Trophoblast cell (in vitro differentiated cells and primary cell): Measurements from ENCODE around the gene MAPK13.

ENCODE experiments used
- DNase-seq, 2 donors: peaks; one replicate each; pipeline ENCODE4 v3.0.0-alpha.2; 2016
- H2AFZ ChIP-seq: 2 replicates; pipeline ENCODE4 v1.6.1; 2013; ENCODE audit warnings: low read length, moderate library complexity, mild to moderate bottlenecking; ENCODE audit not compliant: insufficient read depth, poor library complexity
- H2AK5ac ChIP-seq: 2 replicates; pipeline ENCODE4 v1.6.1; 2013; ENCODE audit warnings: mild to moderate bottlenecking, low read length
- H2BK120ac ChIP-seq: 2 replicates; pipeline ENCODE4 v1.6.1; 2013; ENCODE audit warnings: low read length, mild to moderate bottlenecking, moderate library complexity; ENCODE audit not compliant: insufficient read depth, poor library complexity
- H2BK12ac ChIP-seq: 2 replicates; pipeline ENCODE4 v1.6.1; 2013; ENCODE audit warnings: mild to moderate bottlenecking, low read length, moderate library complexity
- H2BK5ac ChIP-seq: 2 replicates; pipeline ENCODE4 v1.6.1; 2013; ENCODE audit warnings: low read length, low read depth, moderate library complexity, mild to moderate bottlenecking; ENCODE audit not compliant: poor library complexity
- H3K14ac ChIP-seq: 2 replicates; pipeline ENCODE4 v1.6.1; 2013; ENCODE audit warnings: mild to moderate bottlenecking, low read length
- H3K18ac ChIP-seq: 2 replicates; pipeline ENCODE4 v1.6.1; 2013; ENCODE audit warnings: mild to moderate bottlenecking, low read length
- H3K23ac ChIP-seq: 2 replicates; pipeline ENCODE4 v1.6.1; 2013; ENCODE audit warnings: low read length
- H3K27ac ChIP-seq: 2 replicates; pipeline ENCODE4 v1.5.1; 2013; ENCODE audit warnings: low read depth, mild to moderate bottlenecking, inconsistent platforms, low read length, moderate library complexity
- H3K27me3 ChIP-seq: 2 replicates; pipeline ENCODE4 v1.6.1; 2013; ENCODE audit warnings: inconsistent platforms, mild to moderate bottlenecking, low read length, moderate library complexity; ENCODE audit not compliant: insufficient read depth
- H3K36me3 ChIP-seq, 2 experiments: 1 replicate in 1 of 2; 2 replicates in 1 of 2; pipeline ENCODE4 v1.6.1; 2013; ENCODE audit warnings: low read length in 2 of 2, mild to moderate bottlenecking in 2 of 2, moderate library complexity in 1 of 2; ENCODE audit not compliant: insufficient read depth in 2 of 2, control insufficient read depth in 1 of 2
- H3K4ac ChIP-seq: 2 replicates; pipeline ENCODE4 v1.6.1; 2013; ENCODE audit warnings: low read depth, mild to moderate bottlenecking, low read length, moderate library complexity
- H3K4me1 ChIP-seq, 2 experiments: 1 replicate in 1 of 2; 2 replicates in 1 of 2; pipeline ENCODE4 v1.6.1; 2013; ENCODE audit warnings: low read length in 2 of 2, mild to moderate bottlenecking in 2 of 2, moderate library complexity in 1 of 2; ENCODE audit not compliant: insufficient read depth in 2 of 2, control insufficient read depth in 1 of 2
- H3K4me2 ChIP-seq: 2 replicates; pipeline ENCODE4 v1.6.1; 2013; ENCODE audit warnings: inconsistent platforms, mild to moderate bottlenecking, low read length, moderate library complexity
- H3K4me3 ChIP-seq: 2 replicates; pipeline ENCODE4 v1.5.1; 2013; ENCODE audit warnings: mild to moderate bottlenecking, low read depth, low read length, inconsistent platforms
- H3K79me1 ChIP-seq: one replicate; pipeline ENCODE4 v1.6.1; 2013; ENCODE audit warnings: low read length
- H3K79me2 ChIP-seq: 2 replicates; pipeline ENCODE4 v1.6.1; 2013; ENCODE audit warnings: low read length, mild to moderate bottlenecking; ENCODE audit not compliant: control insufficient read depth, insufficient read depth, poor library complexity
- H3K9ac ChIP-seq: 2 replicates; pipeline ENCODE4 v1.6.1; 2013; ENCODE audit warnings: mild to moderate bottlenecking, low read length
- H3K9me3 ChIP-seq: 2 replicates; pipeline ENCODE4 v1.6.1; 2013; ENCODE audit warnings: low read depth, mild to moderate bottlenecking, control low read depth, inconsistent platforms, low read length; ENCODE audit not compliant: insufficient read depth
- H4K12ac ChIP-seq: 2 replicates; pipeline ENCODE4 v1.6.1; 2013; ENCODE audit warnings: low read depth, mild to moderate bottlenecking, low read length, moderate library complexity
- H4K8ac ChIP-seq: 2 replicates; pipeline ENCODE4 v1.6.1; 2013; ENCODE audit warnings: low read depth, mild to moderate bottlenecking, low read length, moderate library complexity
- H4K91ac ChIP-seq: one replicate; pipeline ENCODE4 v1.6.1; 2013; ENCODE audit warnings: low read depth, mild to moderate bottlenecking, low read length, moderate library complexity
- WGBS: extraction: QIAGEN DNeasy Blood & Tissue Kit; methylation state at CpG from one replicate; pipeline ENCODE4 v1.1.7; 2013; ENCODE audit warnings: missing lambda C conversion rate; ENCODE audit not compliant: insufficient read length, insufficient coverage; ENCODE audit errors: extremely low coverage; 5-methylcytosine and 5-hydroxymethylcytosine counted together

Gene MAPK13

GRCh38 chr6:36184311-36184710, 54.0 kb downstream of the MAPK13 start:
- Histone ChIP-seq H2BK12ac (no peak overlapping the region), H4K91ac (no peak overlapping the region), H3K18ac (no peak overlapping the region), H4K8ac (no peak overlapping the region), H2AFZ (no peak overlapping the region), H3K27me3 (no peaks in the 10 kb centered on the region), H3K36me3 (no peaks in the 10 kb centered on the region), H3K9me3 (no peaks in the 10 kb centered on the region), H3K4ac (no peak overlapping the region), H3K23ac (no peak overlapping the region), H3K79me1 (no peaks in the 10 kb centered on the region), H3K79me2 (no peaks in the 10 kb centered on the region), H4K12ac (no peak overlapping the region), H3K4me2 (no peak overlapping the region), H3K4me3 (no peak overlapping the region), H2AK5ac (no peak overlapping the region), H3K27ac (no peak overlapping the region), H3K14ac (no peak overlapping the region), H2BK5ac (no peak overlapping the region), H2BK120ac (no peak overlapping the region), H3K4me1 (no peaks in the 10 kb centered on the region), H3K9ac (no peak overlapping the region)
- DNase-seq: no peak

GRCh38 chr6:36186199-36186598, 55.9 kb downstream of the MAPK13 start:
- H3K27ac ChIP-seq: no peak overlapping the region
- WGBS: no CpG with 5 or more reads among the region's 2 CpGs
- H3K79me2 ChIP-seq: no peaks in the 10 kb centered on the region

GRCh38 chr6:36187446-36187845, 57.1 kb downstream of the MAPK13 start:
- Histone ChIP-seq H3K79me1 (no peaks in the 10 kb centered on the region), H3K27me3 (no peaks in the 10 kb centered on the region), H3K9ac (no peak overlapping the region), H3K36me3 (no peaks in the 10 kb centered on the region), H3K4me2 (no peak overlapping the region), H2BK5ac (no peak overlapping the region), H3K18ac (no peak overlapping the region), H2BK120ac (no peak overlapping the region), H3K79me2 (no peaks in the 10 kb centered on the region), H2AK5ac (no peak overlapping the region), H3K9me3 (no peaks in the 10 kb centered on the region), H4K91ac (no peak overlapping the region), H2AFZ (no peak overlapping the region), H3K23ac (no peak overlapping the region), H4K12ac (no peak overlapping the region), H3K14ac (no peak overlapping the region), H2BK12ac (no peak overlapping the region), H3K27ac (no peak overlapping the region), H4K8ac (no peak overlapping the region), H3K4ac (no peak overlapping the region), H3K4me3 (no peak overlapping the region), H3K4me1 (no peaks in the 10 kb centered on the region)
- no peak for DNase-seq
- no CpG with 5 or more reads among the region's 2 CpGs for WGBS

More at GRCh38 chr6:36186199-36186598, 55.9 kb downstream of the MAPK13 start:
- Histone ChIP-seq H3K4ac (no peak overlapping the region), H3K23ac (no peak overlapping the region), H4K8ac (no peak overlapping the region), H2BK12ac (no peak overlapping the region), H4K12ac (no peak overlapping the region), H3K27me3 (no peaks in the 10 kb centered on the region), H3K9ac (no peak overlapping the region), H3K9me3 (no peaks in the 10 kb centered on the region), H4K91ac (no peak overlapping the region), H3K36me3 (no peaks in the 10 kb centered on the region), H2AFZ (no peak overlapping the region), H3K14ac (no peak overlapping the region), H2BK5ac (no peak overlapping the region), H3K4me3 (no peak overlapping the region), H3K79me1 (no peaks in the 10 kb centered on the region), H2BK120ac (no peak overlapping the region), H3K4me2 (no peak overlapping the region), H3K4me1 (no peaks in the 10 kb centered on the region), H3K18ac (no peak overlapping the region), H2AK5ac (no peak overlapping the region)
- no peak for DNase-seq
